BLaER1 (cell line): Measurements from ENCODE around the gene MKNK1.

Experiments used
- H3K27ac ChIP-seq: shearing (Covaris generic); formaldehyde crosslinking; 2 replicates; pipeline ENCODE4 v1.8.1; 2022
- H3K27me3 ChIP-seq: shearing (Covaris generic); formaldehyde crosslinking; 2 replicates; pipeline ENCODE4 v1.8.1; 2022
- H3K36me3 ChIP-seq: shearing (Covaris generic); formaldehyde crosslinking; 2 replicates; pipeline ENCODE4 v1.8.1; 2022
- H3K4me1 ChIP-seq: shearing (Covaris generic); formaldehyde crosslinking; 2 replicates; pipeline ENCODE4 v1.8.1; 2022
- H3K4me2 ChIP-seq: shearing (Covaris generic); formaldehyde crosslinking; 2 replicates; pipeline ENCODE4 v1.8.1; 2022
- H3K4me3 ChIP-seq: shearing (Covaris generic); formaldehyde crosslinking; 2 replicates; pipeline ENCODE4 v1.8.1; 2022
- H3K9ac ChIP-seq: shearing (Covaris generic); formaldehyde crosslinking; 2 replicates; pipeline ENCODE4 v1.8.1; 2022
- H3K9me3 ChIP-seq: shearing (Covaris generic); formaldehyde crosslinking; 2 replicates; pipeline ENCODE4 v1.8.1; 2022
- H4K20me1 ChIP-seq: shearing (Covaris generic); formaldehyde crosslinking; 2 replicates; pipeline ENCODE4 v1.8.1; 2022
- Cebpa-rat ChIP-seq: shearing (Covaris generic); IDR thresholded peaks from 2 replicates; pipeline ENCODE4 v1.8.1; 2022

Gene MKNK1

DNA sequence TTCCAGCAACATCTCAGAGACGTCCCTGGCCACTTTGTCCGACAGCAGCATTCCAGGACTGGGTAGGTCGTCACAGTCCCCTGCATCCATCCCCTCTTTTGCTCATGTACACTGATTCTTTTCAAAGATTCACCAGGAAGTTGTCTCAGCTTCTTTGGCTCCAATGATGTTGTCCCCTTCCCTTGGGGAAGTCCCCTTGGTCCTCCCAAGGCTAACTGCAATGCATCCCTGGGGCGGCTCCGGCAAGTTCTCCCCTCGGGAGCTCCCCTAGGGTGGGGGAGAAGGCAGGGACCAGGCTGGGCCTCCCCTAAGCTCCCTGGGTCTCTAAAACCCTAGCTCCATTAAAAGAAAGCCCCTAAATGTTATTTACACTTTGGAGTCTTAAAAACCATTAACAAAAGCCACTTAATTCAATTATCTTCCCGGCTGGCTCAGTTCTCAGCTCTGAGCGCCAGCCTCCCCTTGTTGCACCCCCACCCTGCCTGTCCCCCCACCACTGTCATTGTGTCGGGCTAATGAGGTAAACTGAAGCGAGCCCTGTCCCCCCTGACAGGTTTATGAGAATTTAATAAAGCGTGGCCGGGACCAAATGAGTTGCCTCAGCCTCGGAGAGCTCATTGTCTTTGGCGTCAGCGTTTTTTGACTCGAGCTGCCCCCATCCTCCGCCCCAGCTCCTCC lies 77.9 kb downstream of the MKNK1 start:
- Histone ChIP-seq H3K27me3 (peaks cover 56% of the 10 kb centered on the region), H3K4me1 (no peaks in the 10 kb centered on the region), H3K36me3 (no peaks in the 10 kb centered on the region), H3K27ac (no peak overlapping the region), H3K4me3 (no peak overlapping the region), H4K20me1 (peaks cover 17% of the 10 kb centered on the region; the same call in 1 of the 2 replicates), H3K9me3 (no peaks in the 10 kb centered on the region), H3K9ac (no peak overlapping the region), H3K4me2 (no peak overlapping the region)
- no peak for TF ChIP-seq Cebpa-rat

DNA sequence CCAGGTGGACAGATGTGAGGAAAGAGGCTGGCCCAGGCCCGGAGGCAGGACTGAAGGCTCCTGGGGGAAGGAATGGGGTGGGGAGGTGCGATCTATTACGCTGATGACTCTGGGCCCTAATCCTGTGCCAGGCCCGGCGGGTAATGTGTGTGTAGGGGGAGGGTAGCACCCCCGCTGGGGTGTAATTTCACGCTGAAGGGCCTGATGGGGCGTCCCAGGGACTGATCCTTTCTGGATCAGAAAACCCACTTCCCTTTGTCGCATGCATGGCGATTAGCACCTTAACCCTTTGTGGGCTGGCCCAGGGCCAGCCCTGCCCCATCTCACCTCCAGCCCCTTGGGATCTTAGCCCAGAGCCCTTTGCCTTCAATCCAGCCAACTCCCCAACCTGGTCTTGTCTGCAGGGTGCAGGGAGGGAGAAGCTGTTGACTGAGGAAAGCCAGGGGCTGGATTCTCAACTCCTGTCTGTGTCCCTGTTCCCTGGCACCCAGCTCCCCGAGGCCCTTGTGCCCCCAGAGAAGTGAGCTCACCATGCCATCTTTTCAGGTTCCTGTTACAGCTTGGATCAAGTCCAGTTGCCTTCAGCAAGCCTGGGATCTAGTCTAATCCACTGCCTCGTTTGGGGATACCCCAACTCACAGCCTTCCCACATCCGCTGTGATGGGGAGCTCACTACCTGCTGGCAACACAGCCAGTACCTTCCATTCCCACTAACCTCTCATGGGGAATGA lies 78.7 kb downstream of the MKNK1 start:
- no peaks in the 10 kb centered on the region for H3K9me3 ChIP-seq
- no peaks in the 10 kb centered on the region for H3K4me1 ChIP-seq
- no peak overlapping the region for H3K4me3 ChIP-seq
- no peak overlapping the region for H3K9ac ChIP-seq
- H4K20me1 ChIP-seq, result peaks cover 17% of the 10 kb centered on the region; the same call in 1 of the 2 replicates
- TF ChIP-seq Cebpa-rat, result no peak
- no peak overlapping the region for H3K27ac ChIP-seq
- peaks cover 48% of the 10 kb centered on the region for H3K27me3 ChIP-seq
- no peaks in the 10 kb centered on the region for H3K36me3 ChIP-seq
- no peak overlapping the region for H3K4me2 ChIP-seq

DNA sequence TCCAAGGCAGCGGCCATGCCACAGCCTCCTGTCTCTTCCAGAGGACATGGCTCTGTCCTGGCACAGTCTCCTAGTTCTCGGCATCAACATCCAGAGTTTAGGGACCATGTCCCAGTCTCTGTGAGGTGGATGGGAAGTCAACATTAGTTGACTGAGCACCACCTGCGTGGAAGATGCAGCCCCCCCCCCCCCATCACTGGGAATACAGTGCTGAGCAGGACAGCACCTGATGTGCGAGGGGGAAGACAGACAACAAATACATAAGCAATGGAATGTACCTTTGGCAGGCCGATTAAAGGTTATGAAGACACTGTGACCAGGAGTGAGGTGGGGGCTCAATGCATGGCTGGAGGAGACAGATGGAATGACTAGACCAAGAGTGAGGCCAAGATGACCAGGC lies 79.2 kb downstream of the MKNK1 start:
- H3K27ac ChIP-seq, result no peak overlapping the region
- H3K27me3 ChIP-seq, result peaks cover 43% of the 10 kb centered on the region
- no peak overlapping the region for H3K4me3 ChIP-seq
- TF ChIP-seq Cebpa-rat, result no peak
- H3K4me1 ChIP-seq, result no peaks in the 10 kb centered on the region
- H4K20me1 ChIP-seq, result peaks cover 17% of the 10 kb centered on the region; the same call in 1 of the 2 replicates
- H3K36me3 ChIP-seq, result no peaks in the 10 kb centered on the region
- H3K9ac ChIP-seq, result no peak overlapping the region
- no peaks in the 10 kb centered on the region for H3K9me3 ChIP-seq
- no peak overlapping the region for H3K4me2 ChIP-seq

DNA sequence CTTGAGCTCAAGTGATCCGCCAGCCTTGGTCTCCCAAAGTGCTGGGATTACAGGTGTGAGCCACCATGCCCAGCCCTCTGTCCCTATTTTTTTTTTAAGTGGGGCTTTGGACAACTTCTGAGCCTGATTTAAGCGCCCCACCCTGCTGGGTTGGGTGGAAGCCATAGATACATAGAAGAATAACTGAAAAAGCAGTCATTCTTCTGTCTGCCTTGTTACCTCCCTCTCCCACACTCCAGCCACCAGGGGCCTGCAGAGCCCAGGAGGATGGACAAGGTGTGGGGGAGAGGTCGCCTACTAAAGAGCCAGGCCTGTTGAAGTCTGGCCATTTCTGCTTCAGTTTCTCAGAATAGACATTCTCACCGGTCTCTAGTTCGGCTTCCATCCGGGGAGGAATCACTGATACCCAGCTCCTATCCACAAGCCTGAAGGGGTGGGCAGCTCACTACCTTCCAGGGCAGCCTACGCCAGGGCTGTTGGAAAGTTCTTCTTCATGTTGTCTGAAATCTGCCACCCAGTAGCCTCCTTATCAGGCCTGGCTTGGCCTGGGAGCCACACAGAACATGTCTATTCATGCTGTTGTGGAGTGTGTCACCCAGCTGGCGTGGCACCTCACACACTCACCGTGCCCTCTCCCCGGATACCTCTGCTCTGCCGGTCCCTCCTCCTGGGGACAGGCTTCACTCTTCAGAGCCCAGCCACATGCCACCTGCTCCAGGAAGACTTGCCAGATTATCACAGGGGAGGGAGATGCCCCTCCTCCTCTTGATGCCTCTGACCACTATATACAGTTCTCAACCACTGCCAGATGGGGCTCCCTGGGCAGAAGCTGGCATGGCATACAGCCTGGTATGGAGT lies 80.3 kb downstream of the MKNK1 start:
- Histone ChIP-seq H3K9me3 (no peaks in the 10 kb centered on the region), H3K27ac (no peak overlapping the region), H3K4me1 (no peaks in the 10 kb centered on the region), H4K20me1 (peaks cover 17% of the 10 kb centered on the region; the same call in 1 of the 2 replicates), H3K36me3 (no peaks in the 10 kb centered on the region), H3K9ac (no peak overlapping the region), H3K4me2 (no peak overlapping the region), H3K4me3 (no peak overlapping the region), H3K27me3 (peaks cover 32% of the 10 kb centered on the region)
- no peak for TF ChIP-seq Cebpa-rat

DNA sequence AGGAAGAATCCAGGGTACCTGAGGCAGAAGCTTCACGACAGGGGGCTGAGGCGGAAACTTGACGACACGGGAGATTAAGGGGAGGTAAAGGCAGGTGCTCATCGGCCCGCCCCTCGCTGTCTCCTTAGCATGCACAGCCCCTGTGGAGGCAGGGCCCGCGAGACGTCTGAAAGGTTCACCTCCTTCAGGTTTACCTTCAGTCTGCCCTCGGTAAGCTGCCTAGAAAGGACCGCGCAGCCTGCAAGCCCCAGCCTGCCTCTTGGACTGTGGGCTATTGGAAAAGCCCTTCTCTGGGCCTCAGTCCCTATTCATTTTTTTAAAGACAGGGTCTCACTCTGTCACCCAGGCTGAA lies 81.1 kb downstream of the MKNK1 start:
- no peak overlapping the region for H3K4me2 ChIP-seq
- no peaks in the 10 kb centered on the region for H3K9me3 ChIP-seq
- peaks cover 31% of the 10 kb centered on the region for H3K27me3 ChIP-seq
- no peak overlapping the region for H3K4me3 ChIP-seq
- no peaks in the 10 kb centered on the region for H3K4me1 ChIP-seq
- H3K36me3 ChIP-seq, result no peaks in the 10 kb centered on the region
- TF ChIP-seq Cebpa-rat, result no peak
- H3K9ac ChIP-seq, result no peak overlapping the region
- H3K27ac ChIP-seq, result no peak overlapping the region
- peaks cover 17% of the 10 kb centered on the region; the same call in 1 of the 2 replicates for H4K20me1 ChIP-seq

DNA sequence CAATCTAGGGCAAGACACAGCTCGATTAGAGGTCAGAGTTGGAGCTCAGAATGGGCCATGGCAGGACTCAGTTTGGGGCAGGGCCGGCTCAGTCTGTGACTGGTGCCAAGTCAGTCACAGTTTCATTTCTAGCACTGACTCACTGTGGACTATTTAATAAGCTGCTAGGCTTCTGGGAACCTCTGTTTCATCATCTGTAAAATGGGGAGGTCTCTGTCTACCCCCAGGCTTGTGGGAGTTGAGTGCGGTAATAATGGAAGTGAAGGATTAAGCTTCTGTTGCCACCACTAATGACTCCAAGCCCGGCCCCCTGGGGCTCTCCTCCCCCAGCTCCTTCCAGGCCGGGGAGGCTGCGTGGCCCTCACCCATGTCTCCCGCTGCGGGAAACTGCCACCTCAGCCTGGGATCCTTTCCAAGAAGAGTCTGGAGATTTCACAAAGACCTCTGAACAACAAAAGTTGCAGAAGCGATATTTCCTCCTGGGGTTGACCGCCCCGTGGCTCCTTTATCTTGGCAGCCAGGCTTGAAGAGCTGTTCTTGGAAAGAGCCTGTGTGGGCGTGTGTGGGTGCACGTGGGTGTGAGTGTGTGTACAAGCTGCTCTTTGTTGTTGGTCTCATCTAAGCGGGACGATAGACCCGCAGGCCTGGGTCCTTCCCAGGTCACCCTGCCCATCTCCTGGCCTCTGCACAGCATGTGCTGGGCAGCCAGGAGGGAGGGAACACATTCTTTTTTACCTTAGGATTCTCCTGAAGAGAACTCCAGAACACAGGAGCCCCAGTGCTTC lies 81.7 kb downstream of the MKNK1 start:
- Histone ChIP-seq H3K4me1 (no peaks in the 10 kb centered on the region), H3K36me3 (no peaks in the 10 kb centered on the region), H3K4me2 (no peak overlapping the region), H3K9me3 (no peaks in the 10 kb centered on the region), H3K27ac (no peak overlapping the region), H3K4me3 (no peak overlapping the region), H3K27me3 (peaks cover 26% of the 10 kb centered on the region), H3K9ac (no peak overlapping the region), H4K20me1 (peaks cover 14% of the 10 kb centered on the region; the same call in 1 of the 2 replicates)
- TF ChIP-seq Cebpa-rat, result no peak

DNA sequence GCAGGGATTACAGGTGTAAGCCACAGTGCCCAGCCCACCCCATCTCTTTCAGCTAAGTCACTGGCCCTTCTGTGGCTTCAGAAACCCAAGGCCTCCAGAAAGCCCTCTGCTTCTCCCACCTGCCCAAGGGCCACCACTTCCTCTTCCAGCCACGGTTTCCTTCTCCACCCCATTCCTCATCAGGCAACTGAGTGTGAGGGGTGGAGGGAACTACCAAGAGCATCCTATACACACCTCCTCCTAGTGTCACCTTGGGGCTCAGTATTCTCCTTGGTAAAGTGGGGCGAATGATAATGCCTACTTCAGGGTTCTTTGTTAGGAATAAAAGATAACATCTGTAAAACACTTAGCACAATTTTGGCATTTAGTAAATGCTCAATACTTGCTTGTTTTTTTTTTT lies 82.7 kb downstream of the MKNK1 start:
- peaks cover 8% of the 10 kb centered on the region; the same call in 1 of the 2 replicates for H4K20me1 ChIP-seq
- H3K9ac ChIP-seq, result no peak overlapping the region
- H3K4me2 ChIP-seq, result no peak overlapping the region
- H3K36me3 ChIP-seq, result no peaks in the 10 kb centered on the region
- no peak overlapping the region for H3K27ac ChIP-seq
- no peaks in the 10 kb centered on the region for H3K9me3 ChIP-seq
- peaks cover 21% of the 10 kb centered on the region for H3K27me3 ChIP-seq
- H3K4me1 ChIP-seq, result no peaks in the 10 kb centered on the region
- no peak for TF ChIP-seq Cebpa-rat
- H3K4me3 ChIP-seq, result no peak overlapping the region

DNA sequence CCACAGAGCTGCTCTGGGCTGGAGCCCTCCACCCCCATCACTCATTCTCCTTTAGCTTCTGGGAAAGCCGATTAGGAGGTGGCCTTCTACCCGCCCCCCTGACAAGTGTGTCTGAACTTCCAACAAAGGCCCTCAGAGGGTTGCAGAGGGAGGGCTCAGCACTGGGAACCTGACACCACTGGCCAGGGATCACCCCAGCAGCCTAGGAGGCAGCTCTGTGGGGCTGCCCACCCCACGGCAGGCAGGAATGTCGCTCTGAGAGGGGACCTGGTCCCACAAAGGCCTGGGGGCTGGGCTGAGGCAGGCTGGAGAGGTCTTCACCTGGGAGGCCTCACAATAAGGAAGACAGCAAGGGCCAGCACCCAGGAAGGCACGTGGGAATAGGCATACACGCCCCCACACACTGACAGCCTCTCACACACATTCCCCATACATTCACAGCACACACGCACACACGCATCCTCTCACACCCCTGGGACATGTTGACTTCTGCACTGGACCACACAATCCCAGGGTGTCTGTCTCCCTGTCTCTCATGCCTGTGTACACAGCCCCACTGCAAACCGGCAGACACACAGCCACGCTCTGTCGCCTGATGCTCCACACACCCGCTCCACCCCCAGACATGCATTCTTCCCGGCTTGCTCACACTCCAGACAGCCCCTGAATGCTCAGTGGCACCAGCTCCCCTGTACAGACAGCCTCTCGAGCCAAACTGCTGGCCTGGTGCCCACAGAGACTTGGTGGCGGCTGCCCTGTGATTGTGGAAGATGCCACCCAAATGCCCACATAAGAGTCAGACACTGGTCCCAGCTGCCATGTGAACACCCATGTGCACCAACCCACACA lies 83.8 kb downstream of the MKNK1 start:
- TF ChIP-seq Cebpa-rat, result no peak
- Histone ChIP-seq H3K4me1 (no peaks in the 10 kb centered on the region), H4K20me1 (0 out of 2 replicates have a peak, but pooled peaks cover under 1% of the 10 kb centered on the region), H3K4me2 (no peak overlapping the region), H3K36me3 (no peaks in the 10 kb centered on the region), H3K9me3 (no peaks in the 10 kb centered on the region), H3K4me3 (no peak overlapping the region), H3K9ac (no peak overlapping the region), H3K27me3 (peaks cover 9% of the 10 kb centered on the region), H3K27ac (no peak overlapping the region)
